ENCODE results near the gene CPEB4. TPM values are rescaled to one million over a fixed set of nuclear protein-coding genes. Genes with fewer than 3 reads are reported as not detected.

The CPEB4 gene
- 7.0 TPM for polyA plus RNA-seq (2013, experiment 1 of 2; ENCODE audit: insufficient read length)
- 8.0 TPM for polyA plus RNA-seq (2013, experiment 2 of 2; ENCODE audit: insufficient read length)

DNA sequence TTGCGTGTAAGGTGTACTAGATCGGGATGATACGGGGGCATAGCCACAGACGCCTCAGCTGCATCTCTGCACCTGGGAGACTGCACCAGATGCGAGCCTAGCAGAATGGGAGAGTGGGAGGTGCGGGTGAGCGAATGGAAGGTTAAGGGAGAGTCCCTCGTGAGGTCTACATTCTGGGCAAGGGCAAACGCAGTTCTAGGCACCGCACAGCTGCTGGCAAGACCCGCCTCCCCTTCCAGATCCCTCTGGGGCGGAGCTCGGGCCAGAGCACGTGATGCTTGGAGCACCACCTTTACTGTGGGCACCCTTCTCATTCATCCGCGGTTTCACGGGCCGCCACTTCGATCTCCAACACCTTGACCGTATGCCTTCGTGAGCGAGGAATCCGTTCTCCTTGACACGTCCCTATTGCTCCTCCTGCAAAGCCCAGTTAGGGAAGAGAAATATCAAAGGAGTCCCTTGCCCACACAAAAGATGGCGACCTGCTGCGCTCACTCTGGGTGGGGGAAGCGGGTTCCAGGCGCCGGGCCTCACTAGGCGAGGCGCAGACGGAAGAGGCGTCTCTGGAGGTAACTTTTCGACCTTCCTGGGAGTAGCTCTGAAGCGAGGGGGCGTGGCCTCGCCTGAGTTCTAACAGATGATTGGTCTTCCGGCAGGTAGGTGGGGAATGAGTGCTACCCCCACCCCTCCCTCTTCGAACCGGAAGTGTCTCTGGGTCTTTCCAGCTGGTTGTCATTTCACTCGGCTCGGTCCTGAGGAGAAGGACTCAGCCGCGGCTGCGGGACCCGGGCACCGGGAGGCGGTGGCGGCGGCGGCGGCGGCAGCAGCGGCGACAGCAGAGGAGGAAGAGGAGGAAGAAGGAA, at the start of gene CPEB4:
CPEB4 (plus strand) TSS at position 740 of the 863 bp plus-strand sequence. CDS start 1,385 bp downstream, outside the sequence.
- DNase-seq, result peak; percentile 100

DNA sequence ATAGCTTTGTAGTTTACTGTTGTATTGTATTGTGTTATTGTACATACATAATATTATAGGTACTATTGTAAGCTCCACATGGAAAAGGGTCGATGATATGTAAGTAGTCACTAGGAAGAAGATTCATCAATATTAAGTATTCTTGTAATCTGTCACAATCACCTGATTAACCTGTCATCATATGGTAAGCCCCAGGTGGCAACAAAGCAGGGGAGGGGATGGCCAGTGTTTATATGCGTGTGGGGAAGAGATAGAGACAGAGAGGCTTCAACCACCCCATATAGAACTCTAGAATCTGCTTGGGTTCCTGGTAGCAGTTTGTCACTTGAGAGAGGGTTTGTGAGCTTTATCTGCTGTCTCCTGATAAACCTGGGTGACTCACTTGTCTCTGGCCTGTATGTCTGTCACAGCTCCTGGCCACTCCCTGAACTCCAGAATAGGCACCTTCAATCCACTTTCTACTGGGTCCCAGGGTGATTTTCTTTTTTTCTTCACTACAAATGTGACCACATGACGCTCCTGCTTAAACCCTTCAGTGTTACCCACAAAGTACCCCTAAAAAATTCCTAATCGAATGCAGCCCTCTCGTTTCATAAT, 48.9 kb upstream of the CPEB4 start:
- no peak for DNase-seq

DNA sequence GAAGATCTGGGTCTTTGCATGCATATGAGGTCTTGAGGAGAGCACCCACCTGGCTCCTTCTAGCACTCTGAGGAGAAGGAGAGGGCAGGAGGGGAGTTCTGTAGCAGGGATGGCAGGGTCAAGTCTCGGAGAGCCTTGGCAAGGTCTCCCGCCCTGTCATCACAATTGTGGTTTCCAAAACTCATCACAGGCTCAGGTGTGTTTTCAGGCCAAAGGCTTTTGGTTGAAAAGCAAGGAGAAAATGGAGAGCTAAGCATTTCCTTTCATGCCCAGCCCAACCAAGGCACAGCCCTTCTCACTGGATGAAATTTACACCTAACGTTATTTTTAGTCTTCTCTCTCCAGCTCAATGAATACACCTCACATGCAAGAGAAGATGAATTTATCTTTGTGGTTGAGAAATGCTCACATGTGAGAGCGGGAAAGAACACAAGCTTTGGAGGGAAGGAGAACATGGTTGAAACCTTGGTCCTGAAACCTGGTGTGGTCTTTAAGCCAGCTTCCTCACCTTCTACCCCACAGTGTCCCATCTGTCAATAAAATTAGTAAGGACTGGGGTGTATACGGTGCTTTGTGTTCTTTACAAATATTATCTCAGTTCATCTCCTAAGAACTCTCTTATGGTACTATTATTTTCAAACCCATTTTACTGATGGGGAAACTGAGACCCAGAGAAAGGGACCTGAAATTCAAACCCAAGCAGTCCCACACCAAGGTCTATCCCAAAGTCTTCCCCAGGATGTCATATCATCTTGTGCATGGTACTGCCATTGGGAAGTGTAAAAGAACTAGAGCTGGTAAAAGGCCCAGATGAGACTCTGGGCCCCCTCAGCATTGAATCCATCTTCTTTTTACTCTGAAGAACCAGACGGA, 47.8 kb upstream of the CPEB4 start:
- no peak for DNase-seq

DNA sequence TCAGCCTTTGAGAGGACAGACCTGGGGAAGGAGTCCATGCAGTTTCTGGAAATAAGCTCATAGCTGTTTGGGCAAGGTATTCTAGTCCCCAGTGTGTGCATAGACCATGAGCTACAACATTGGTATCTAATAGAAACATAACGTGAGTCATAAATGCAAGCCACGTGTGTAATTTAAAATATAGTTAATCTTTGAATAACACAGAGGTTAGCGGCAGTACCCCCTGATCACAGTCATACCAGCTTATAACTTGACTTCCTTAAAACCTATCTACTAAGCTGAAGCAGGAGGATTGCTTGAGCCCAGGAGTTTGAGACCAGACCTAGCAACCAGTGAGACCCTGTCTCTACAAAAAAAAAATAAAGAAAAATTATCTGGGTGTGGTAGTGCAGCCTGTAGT, 46.4 kb upstream of the CPEB4 start:
- DNase-seq, result no peak

DNA sequence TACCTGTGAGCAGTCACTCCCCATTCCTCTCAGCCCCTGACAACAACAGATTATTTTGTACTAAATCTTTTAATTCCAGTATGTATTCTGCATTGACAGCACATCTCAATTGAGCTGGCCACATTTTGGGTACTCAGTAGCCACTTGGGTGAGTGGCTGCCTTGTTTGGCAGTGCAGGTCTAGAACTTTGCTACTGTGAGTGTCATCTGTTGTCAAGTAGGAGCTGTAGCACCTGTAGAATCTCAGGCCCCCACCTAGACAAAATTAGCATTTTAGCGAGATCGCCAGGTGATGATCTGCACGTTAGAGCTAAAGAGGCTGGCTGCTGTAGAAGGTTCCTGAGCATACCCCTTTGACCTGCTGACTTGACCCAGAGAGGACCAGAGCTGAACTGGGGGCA, 44.4 kb upstream of the CPEB4 start:
- no peak for DNase-seq

DNA sequence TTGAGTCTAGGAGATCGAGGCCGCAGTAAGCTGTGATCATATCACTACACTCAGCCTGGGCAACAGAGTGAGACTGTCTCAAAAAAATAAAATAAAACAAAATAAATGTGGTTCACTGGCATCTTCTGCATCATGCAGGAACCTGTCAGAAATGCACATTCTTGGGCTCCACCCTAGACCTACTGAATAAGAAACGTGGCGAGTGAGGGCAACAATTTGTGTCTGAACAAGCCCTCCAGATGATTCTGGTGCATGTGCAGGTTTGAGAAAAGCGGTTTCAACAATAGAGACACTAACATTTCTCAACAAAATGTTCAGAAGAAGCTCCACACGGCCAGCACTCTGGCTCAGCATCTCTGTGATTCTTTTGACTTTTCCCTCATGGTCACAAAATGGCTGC, 42.8 kb upstream of the CPEB4 start:
- DNase-seq, result no peak

DNA sequence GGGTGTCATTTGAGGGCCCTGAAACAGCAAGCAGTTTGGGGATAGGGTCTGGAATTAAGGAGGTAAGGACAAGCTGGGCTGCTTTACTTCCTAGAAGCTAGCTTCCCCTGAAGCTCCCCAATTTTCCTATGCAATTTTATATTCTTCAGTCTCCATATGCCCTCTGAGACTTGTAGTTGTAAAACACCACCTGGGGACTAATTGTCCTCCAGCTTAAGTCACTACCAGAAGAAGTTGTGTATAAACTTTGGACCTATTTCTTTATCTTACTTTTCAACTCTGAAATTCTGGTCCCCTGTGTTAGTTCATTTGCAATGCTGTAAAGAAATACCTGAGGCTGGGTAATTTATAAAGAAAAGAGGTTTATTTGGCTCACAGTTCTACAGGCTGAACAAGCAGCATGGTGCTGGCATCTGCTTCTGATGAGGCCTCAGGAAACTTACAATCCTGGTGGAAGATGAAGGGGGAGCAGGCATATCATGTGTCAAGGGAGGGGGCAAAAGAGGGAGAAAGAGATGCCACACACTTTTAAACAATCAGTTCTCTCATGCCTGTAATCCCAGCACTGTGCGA, 41.1 kb upstream of the CPEB4 start:
- DNase-seq, result no peak

DNA sequence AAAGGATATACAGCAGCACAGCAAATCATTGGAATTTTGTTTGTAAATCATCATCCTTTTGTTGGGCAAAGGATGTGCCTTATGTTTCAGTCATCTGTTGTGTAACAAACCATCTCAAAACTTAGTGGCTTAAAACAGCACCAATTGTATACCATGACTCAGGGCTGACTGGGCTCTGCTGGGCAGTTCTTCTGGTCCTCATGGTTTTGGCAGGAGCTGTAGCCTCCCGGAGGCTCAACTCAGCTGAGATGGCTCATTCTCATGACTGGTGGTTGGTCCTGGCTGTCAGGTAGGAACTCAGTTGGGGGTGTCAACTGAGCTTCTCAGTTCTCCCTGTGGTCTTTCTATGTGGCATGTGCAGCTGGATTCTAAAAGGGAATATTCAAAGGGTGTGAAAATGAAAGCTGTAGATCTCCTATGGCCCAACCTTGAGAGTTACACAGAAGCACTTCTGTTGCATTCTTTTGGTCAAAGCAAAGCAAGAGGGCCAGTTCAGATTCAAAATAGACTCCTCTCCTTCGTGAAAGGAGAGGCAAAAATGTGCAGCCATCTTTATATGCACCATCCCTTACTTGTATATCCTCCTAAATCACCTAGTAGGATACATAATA, 39.1 kb upstream of the CPEB4 start:
- DNase-seq, result no peak

DNA sequence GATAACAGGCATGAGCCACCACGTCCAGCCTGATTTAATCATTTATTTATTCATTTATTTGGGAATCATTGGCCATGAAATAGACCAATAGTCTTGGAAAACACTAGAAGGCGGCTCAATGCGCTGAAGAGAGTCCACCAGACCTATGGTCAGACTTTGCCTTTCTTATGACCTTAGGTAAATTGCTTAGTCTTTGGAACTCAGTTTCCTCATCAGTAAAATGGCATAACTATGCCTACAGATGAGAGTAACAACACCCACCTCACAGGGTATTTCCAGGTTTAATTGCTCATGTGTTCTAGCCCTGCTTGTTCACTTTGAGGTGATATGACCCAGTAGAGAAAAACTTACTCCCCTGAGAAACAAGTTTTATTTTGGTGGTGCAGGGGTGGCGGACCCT, 38.2 kb upstream of the CPEB4 start:
- no peak for DNase-seq

DNA sequence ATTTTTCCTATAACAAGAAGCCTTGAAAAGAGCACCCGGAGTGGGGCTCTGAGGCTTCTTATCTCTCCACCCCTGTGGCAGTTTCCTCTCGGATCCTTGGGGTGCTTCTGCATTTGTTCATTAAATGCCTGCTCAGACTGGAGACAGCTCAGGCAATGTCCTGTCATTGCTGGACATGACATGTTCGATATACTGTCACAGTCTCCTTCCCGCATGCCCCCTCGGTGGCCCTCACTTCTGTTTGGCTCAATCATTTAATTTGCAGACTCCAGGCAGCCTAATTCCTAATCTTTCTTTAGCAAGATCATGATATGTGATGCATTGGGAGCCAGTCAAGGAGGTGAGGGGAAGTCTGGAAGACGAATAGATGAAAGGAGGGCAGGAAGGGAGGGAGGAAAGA, 37.5 kb upstream of the CPEB4 start:
- no peak for DNase-seq

DNA sequence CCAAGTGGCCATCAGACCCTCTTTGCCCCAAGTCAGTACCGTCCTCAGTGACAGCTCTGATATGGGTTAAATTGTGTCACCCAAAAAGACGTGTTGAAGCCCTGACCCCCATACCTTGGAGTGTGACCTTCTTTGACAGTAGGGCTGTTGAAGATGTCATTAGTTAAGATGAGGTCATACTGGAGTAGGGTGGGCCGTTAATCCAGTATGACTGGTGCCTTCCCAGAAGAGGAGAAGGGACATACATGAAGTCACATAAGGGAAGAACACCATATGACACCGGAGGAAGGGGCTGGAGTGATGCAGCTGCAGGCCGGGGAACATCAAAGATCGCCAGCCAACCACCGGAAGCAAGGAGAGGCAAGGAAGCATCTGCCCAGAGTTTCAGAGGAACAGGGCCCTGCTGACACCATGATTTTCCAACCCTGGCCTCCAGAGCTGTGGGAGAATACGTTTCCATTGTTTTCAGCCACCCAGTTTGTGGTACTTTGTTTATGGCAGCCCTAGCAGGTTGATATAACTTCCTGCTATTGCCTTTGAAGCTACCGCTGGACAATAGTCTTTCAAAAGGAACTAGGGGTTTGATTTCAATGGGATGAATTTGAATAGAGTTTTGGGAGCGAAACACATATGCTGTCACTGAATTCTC, 36.4 kb upstream of the CPEB4 start:
- DNase-seq, result no peak

DNA sequence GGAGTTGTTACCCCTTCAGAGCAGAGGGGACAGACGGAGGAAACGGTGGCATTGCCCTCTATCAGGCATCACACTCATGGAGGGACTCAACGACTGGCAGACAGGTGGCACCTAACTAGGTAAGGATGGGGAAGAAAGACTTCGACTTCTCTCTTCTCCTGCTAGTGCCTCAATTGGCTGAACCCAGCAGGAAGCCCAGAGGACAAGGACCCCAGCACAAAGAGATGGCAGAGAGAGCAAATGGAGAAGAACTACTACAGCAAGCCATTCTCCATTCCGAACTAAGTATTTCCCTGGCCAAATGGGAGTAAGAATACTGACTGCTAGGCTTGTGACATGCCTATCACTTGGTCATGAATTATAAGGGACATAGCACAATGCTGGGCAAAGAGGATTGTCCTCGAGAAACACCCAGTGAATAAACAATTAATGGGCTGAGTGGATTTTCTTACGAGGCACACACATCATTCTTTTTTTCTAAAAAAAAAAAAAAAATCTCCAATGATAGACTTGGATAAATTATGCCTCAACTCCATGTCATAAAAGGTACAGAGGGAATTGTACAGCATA, 35.3 kb upstream of the CPEB4 start:
- DNase-seq, result no peak

DNA sequence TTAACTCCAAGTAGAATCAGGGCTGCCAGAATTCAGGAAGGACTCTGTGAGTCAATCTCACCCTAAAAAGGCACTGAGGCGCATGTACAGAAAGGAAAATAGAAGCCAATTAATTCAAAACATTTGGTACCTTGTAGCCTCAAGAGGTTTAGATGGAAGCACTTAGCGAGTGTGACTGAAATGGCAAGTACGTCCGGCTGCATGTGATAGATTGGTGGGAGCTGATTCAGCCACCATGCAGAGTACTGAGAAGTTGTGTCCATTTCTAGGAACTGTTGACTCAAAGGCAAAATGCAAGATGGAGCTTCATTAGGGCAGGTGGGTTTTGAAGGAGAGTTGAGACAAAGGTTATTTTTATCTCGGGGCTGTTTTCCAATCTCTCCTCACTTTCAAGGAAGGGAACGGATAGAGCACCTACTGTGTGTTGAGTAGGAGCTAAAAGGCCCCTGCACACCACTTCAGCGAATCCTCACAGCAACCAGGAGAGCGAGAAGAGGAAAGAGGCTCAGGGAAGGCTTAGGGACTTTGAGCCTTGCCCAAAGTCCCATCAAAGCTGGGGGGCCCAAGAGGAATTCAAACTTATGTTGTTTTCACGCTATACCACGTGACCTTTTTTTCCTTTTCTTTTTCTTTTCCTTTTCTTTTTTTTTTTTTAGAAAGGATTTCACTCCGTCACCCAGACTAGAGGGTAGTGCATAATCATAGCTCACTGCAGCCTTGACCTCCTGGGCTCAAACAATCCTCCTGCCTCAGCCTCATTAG, 34.6 kb upstream of the CPEB4 start:
- no peak for DNase-seq

DNA sequence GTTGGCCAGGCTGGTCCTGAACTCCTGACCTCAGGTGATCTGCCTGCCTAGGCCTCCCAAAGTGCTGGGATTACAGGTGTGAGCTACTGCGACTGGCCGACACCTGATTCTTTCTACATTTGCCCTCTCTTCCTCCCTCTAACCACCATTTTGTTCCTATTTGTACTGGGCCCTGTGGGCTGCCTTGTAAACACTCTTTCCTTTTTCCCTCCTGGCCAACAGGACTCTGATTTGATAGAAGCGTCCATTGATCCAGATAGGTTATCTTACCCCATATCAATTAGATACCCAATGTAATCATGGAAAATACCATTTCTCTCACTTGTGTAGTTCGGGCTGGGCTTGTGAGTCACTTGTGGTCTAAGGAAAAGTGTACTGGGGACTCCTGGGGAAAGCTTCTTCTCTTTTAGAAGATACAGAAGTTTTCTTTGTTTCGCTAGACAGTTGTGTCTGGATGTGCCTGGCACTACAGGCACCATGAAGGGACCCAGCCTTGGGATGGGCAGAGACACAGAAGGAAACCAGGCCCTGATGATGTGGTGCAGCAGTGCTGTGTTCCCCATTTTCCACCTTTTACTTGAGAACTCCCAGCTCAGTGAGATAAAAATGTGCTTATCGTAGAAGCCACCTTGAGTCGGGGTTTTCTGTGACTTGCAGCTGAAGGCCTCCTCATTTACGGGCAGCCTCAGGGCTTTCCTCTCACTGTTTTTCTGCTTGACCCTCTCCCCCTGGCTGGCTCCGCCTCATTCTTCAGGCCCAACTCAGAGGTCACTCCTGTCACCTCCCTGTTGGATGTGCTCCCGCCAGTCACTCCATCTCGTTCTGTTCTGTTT, 32.8 kb upstream of the CPEB4 start:
- no peak for DNase-seq

DNA sequence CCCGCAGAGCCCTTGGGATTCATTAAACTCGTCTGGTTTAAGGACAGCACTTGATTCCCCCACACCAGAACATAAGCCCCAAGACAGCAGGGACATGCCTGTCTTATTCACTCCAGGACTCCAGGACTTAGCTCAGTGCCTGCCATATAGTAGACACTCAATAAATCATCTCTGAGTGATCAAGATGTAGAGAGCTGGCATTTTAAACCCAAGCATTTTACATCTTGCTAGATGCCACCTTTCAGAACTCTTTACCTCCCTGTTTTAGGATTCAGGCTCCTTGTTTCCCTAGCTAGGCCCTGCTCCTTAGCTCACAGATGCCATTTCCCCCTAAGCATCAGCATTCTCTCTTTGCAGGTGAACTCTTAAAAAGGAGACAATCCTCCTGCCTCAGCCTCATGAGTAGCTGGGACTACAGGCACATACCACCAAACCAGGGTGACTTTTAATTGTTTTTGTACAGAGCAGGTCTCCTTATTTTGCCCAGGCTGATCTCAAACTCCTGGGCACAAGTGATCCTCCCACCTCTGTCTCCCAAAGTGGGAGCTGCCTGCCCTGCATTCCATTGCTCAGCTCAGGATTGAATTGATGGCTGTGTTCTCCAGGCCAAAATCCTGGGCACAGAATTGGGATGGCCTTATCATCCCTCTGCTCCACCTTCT, 32.0 kb upstream of the CPEB4 start:
- DNase-seq, result no peak

DNA sequence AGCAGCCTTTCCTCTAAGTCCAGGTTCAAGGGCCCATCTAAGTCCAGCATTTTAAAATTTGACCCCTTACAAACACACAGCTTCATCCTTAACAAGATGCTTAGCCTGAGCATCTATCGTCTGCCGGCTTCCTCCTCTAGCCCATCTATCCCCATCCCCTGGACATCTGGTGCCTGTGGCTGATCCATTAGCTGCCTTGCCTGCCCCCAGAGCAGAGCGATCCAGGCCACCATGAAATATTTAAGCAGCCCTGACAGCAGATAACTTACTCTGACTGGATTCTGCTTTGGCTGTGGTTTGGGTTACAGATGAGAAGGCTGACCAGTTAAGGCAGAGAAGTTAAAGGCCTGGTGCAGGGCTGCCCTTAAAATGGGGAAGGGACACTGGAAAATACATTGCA, 30.9 kb upstream of the CPEB4 start:
- no peak for DNase-seq

DNA sequence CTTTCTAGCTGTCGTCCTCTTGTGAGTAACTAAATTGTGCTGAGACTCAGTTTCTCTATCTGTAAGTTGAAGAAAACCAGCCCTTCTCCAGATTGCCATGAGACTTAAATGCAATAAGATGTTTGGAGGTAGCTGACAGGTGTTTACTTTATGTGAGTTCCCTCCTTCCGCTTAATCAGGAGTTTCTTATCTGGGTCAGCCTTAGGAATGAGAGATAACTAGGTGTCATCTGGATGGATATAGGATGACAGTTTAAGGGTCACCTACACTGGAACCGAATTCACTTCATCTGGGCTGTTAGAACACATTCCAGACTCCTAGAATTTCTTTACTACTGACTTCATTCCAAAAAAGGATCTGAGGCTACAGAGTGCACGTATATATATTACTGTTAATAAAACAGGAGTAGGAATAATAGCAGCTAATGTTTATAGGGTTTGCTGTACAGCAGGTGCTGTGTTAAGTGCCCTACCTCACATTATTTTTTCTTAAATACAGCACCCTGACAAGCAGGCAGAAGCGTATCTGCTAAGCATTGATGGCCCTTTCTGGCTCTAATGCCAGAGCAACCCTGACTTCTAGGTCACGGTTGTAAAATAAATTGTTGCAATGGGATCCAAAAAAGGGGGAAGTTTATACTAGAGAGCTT, 30.0 kb upstream of the CPEB4 start:
- no peak for DNase-seq

DNA sequence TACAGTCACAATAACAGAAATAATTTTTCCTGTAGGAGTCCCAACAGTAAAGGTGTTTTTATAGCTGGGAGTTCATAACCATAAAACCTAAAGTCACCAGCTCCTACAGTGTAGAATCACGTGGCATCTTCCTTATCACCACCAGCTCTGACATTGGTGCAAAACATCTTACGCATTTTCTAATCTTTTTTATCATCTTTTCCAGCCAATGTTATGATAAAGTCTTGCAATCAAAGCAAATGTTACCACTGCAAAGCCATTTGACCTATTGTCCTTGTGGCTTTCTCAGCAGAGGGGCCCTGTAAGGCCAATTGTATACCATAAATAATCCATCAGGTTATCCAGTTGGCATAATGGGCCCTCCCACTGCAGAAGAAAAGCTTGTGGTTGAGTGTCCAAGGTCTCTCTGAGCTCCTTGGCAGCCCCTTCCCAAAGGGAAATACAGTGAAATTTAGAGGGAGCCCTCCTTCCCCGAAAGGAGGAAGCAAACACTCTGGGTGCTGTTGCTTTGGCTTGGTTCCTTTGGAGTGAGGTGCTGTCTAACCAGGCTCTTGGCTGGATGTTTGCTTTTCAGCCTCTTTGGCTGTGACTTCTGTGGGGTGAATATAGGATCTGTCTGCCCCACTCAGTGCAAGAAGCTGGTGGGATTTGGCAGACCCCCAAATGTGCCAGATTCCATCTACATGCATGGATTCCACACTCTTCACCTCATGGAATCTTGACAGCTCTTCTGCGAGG, 29.3 kb upstream of the CPEB4 start:
- DNase-seq, result no peak

Data from fibroblast of skin of scalp (primary cell).